WTC11 (cell line): ENCODE data around the gene ST3GAL5. TPM values are rescaled to one million over a fixed set of nuclear protein-coding genes. Genes with fewer than 3 reads are reported as not detected.

Experiments
- ATAC-seq: fragments of 200-7000 bp; cut with Tn5 transposase; 2 replicates; pipeline ENCODE4 v1.10.0; 2021; ENCODE audit warnings: mild to moderate bottlenecking, moderate library complexity
- CTCF ChIA-PET: fragments of 300-600 bp; sonication (Branson Sonifier 250); formaldehyde crosslinking; loops from one replicate; lab custom pipeline; 2021; ENCODE audit warnings: antibody characterized with exemption; lab: Charles Lee
- POLR2A ChIA-PET: fragments of 350-600 bp; sonication (Branson Sonifier 250); formaldehyde crosslinking; loops from one replicate; lab custom pipeline; 2021; ENCODE audit warnings: antibody characterized with exemption; lab: Charles Lee
- DNase-seq: peaks from one replicate; pipeline ENCODE4 v3.0.0; 2021; ENCODE audit warnings: low spot score
- H3K27ac Mint-ChIP-seq: 2 replicates; pipeline ENCODE4 v1.8.0; 2021; ENCODE audit warnings: mixed read lengths
- H3K27me3 Mint-ChIP-seq: 2 replicates; pipeline ENCODE4 v1.8.0; 2021; ENCODE audit warnings: low read depth, mild to moderate bottlenecking, moderate library complexity, mixed read lengths
- H3K36me3 Mint-ChIP-seq: 2 replicates; pipeline ENCODE4 v1.8.0; 2021; ENCODE audit warnings: mixed read lengths
- H3K4me1 Mint-ChIP-seq: 2 replicates; pipeline ENCODE4 v1.8.0; 2022; ENCODE audit warnings: mixed read lengths
- H3K4me3 Mint-ChIP-seq: 2 replicates; pipeline ENCODE4 v1.8.0; 2021; ENCODE audit warnings: mild to moderate bottlenecking, moderate library complexity, mixed read lengths
- H3K9me3 Mint-ChIP-seq: 2 replicates; pipeline ENCODE4 v1.8.0; 2021; ENCODE audit warnings: mixed read lengths
- CREB1 ChIP-seq: sonication (generic); formaldehyde crosslinking; IDR thresholded peaks from 2 replicates; pipeline ENCODE4 v1.8.0; 2023; ENCODE audit warnings: mild to moderate bottlenecking, missing genetic modification reagents
- E2F1 ChIP-seq: sonication (generic); formaldehyde crosslinking; IDR thresholded peaks from 2 replicates; pipeline ENCODE4 v1.8.0; 2022; ENCODE audit warnings: mild to moderate bottlenecking, missing genetic modification reagents
- E2F4 ChIP-seq: sonication (generic); formaldehyde crosslinking; IDR thresholded peaks from 2 replicates; pipeline ENCODE4 v1.8.1; 2022; ENCODE audit warnings: low read depth, mild to moderate bottlenecking, moderate library complexity, missing genetic modification reagents, borderline replicate concordance
- FOXP4 ChIP-seq: sonication (generic); formaldehyde crosslinking; IDR thresholded peaks from 2 replicates; pipeline ENCODE4 v1.8.0; 2022; ENCODE audit warnings: mild to moderate bottlenecking, missing genetic modification reagents
- IRF1 ChIP-seq: sonication (generic); formaldehyde crosslinking; IDR thresholded peaks from 2 replicates; pipeline ENCODE4 v1.8.0; 2023; ENCODE audit warnings: missing genetic modification reagents
- JUN ChIP-seq: sonication (generic); formaldehyde crosslinking; IDR thresholded peaks from 2 replicates; pipeline ENCODE4 v1.8.0; 2023; ENCODE audit warnings: mild to moderate bottlenecking, missing genetic modification reagents
- KAT7 ChIP-seq: sonication (generic); formaldehyde crosslinking; IDR thresholded peaks from 2 replicates; pipeline ENCODE4 v1.8.1; 2023; ENCODE audit warnings: missing genetic modification reagents, mild to moderate bottlenecking, borderline replicate concordance
- MXD4 ChIP-seq: fragments of 250-450 bp; sonication (Bioruptor Pico); IDR thresholded peaks from 2 replicates; pipeline ENCODE4 v1.8.0; 2021; ENCODE audit warnings: mild to moderate bottlenecking, moderate library complexity, borderline replicate concordance
- NFE2L1 ChIP-seq: sonication (generic); formaldehyde crosslinking; IDR thresholded peaks from 2 replicates; pipeline ENCODE4 v1.8.1; 2023; ENCODE audit warnings: missing genetic modification reagents
- NFYB ChIP-seq: sonication (generic); formaldehyde crosslinking; conservative IDR thresholded peaks from 2 replicates; pipeline ENCODE4 v1.8.0; 2022; ENCODE audit warnings: low read depth, missing genetic modification reagents
- NR3C1 ChIP-seq: sonication (generic); formaldehyde crosslinking; conservative IDR thresholded peaks from 2 replicates; pipeline ENCODE4 v1.8.1; 2023; ENCODE audit warnings: low read depth, mild to moderate bottlenecking, missing genetic modification reagents
- SOX15 ChIP-seq: fragments of 250-450 bp; sonication (Bioruptor Pico); IDR thresholded peaks from 2 replicates; pipeline ENCODE4 v1.9.0; 2021; ENCODE audit warnings: mild to moderate bottlenecking
- STAT6 ChIP-seq: sonication (generic); formaldehyde crosslinking; conservative IDR thresholded peaks from 2 replicates; pipeline ENCODE4 v1.8.1; 2023; ENCODE audit warnings: mild to moderate bottlenecking, low read depth, missing genetic modification reagents, moderate library complexity
- TCF7 ChIP-seq: sonication (generic); formaldehyde crosslinking; IDR thresholded peaks from 2 replicates; pipeline ENCODE4 v1.8.0; 2022; ENCODE audit warnings: mild to moderate bottlenecking, low read depth, missing genetic modification reagents, moderate library complexity
- TEAD1 ChIP-seq: sonication (generic); formaldehyde crosslinking; IDR thresholded peaks from 2 replicates; pipeline ENCODE4 v1.8.0; 2022; ENCODE audit warnings: mild to moderate bottlenecking, missing genetic modification reagents
- TP53 ChIP-seq: sonication (generic); formaldehyde crosslinking; IDR thresholded peaks from 2 replicates; pipeline ENCODE4 v1.8.1; 2023; ENCODE audit warnings: mild to moderate bottlenecking, missing genetic modification reagents
- USF2 ChIP-seq: sonication (generic); formaldehyde crosslinking; IDR thresholded peaks from 2 replicates; pipeline ENCODE4 v1.8.1; 2023; ENCODE audit warnings: mild to moderate bottlenecking, missing genetic modification reagents, moderate library complexity
- ZNF121 ChIP-seq: sonication (generic); formaldehyde crosslinking; IDR thresholded peaks from 2 replicates; pipeline ENCODE4 v1.8.0; 2023; ENCODE audit warnings: missing genetic modification reagents
- ZNF138 ChIP-seq: sonication (generic); formaldehyde crosslinking; conservative IDR thresholded peaks from 2 replicates; pipeline ENCODE4 v1.8.1; 2022; ENCODE audit warnings: mild to moderate bottlenecking, moderate library complexity, missing genetic modification reagents
- ZNF232 ChIP-seq: sonication (generic); formaldehyde crosslinking; IDR thresholded peaks from 2 replicates; pipeline ENCODE4 v1.8.0; 2022; ENCODE audit warnings: mild to moderate bottlenecking, missing genetic modification reagents
- ZNF263 ChIP-seq: sonication (generic); formaldehyde crosslinking; IDR thresholded peaks from 2 replicates; pipeline ENCODE4 v1.8.1; 2022; ENCODE audit warnings: low read depth, mild to moderate bottlenecking, moderate library complexity, missing genetic modification reagents
- ZNF416 ChIP-seq: fragments of 250-450 bp; sonication (Bioruptor Pico); IDR thresholded peaks from 2 replicates; pipeline ENCODE4 v1.9.0; 2021; ENCODE audit warnings: mild to moderate bottlenecking, inconsistent platforms
- ZNF512 ChIP-seq: sonication (generic); formaldehyde crosslinking; IDR thresholded peaks from 2 replicates; pipeline ENCODE4 v1.8.1; 2022; ENCODE audit warnings: missing genetic modification reagents, borderline replicate concordance
- ZNF671 ChIP-seq: fragments of 250-450 bp; sonication (Bioruptor Pico); IDR thresholded peaks from 2 replicates; pipeline ENCODE4 v1.8.0; 2021; ENCODE audit warnings: mild to moderate bottlenecking
- ZSCAN18 ChIP-seq: fragments of 250-450 bp; sonication (Bioruptor Pico); IDR thresholded peaks from 2 replicates; pipeline ENCODE4 v2.1.2; 2022; ENCODE audit warnings: mild to moderate bottlenecking, moderate library complexity
- total RNA-seq: library from RNA; stranded (reverse); gene quantifications from 3 replicates; pipeline ENCODE4 v1.2.3, GENCODE V29; 2021

Gene ST3GAL5
- total RNA-seq, 1 experiment from 2014 or later, result 5.9 TPM

GRCh38 chr2:85787981-85788340, 100.8 kb downstream of the ST3GAL5 start:
- H3K27ac Mint-ChIP-seq, result no peak overlapping the region
- TF ChIP-seq KAT7 (CRISPR knock-in tag) (no peak), TP53 (CRISPR knock-in tag) (no peak), STAT6 (CRISPR knock-in tag) (no peak), CREB1 (no peak), JUN (CRISPR knock-in tag) (no peak), ZNF512 (CRISPR knock-in tag) (no peak), E2F1 (no peak), ZNF138 (CRISPR knock-in tag) (no peak), NFE2L1 (no peak), ZNF263 (CRISPR knock-in tag) (no peak), NFYB (CRISPR knock-in tag) (no peak), NR3C1 (CRISPR knock-in tag) (no peak)
- no peaks in the 10 kb centered on the region for H3K9me3 Mint-ChIP-seq
- no peak overlapping the region for H3K4me3 Mint-ChIP-seq
- DNase-seq, result no peak
- ChIA-PET POLR2A (no interaction called here), CTCF (no interaction called here)
- H3K4me1 Mint-ChIP-seq, result peaks cover 5% of the 10 kb centered on the region; the same call in 1 of the 2 replicates
- ATAC-seq, result no peak
- no peaks in the 10 kb centered on the region for H3K27me3 Mint-ChIP-seq
- no peaks in the 10 kb centered on the region for H3K36me3 Mint-ChIP-seq

- Mint-ChIP-seq H3K4me1 (peaks cover 5% of the 10 kb centered on the region; the same call in 1 of the 2 replicates), H3K4me3 (no peak overlapping the region), H3K9me3 (no peaks in the 10 kb centered on the region), H3K36me3 (no peaks in the 10 kb centered on the region), H3K27ac (no peak overlapping the region), H3K27me3 (no peaks in the 10 kb centered on the region)
- ATAC-seq, result no peak
- DNase-seq, result no peak
- ChIA-PET POLR2A (no interaction called here), CTCF (no interaction called here)
- TF ChIP-seq E2F4 (CRISPR knock-in tag), result no peak
- TF ChIP-seq SOX15 (CRISPR knock-in tag), result no peak
- TF ChIP-seq USF2 (CRISPR knock-in tag), result no peak
- TF ChIP-seq ZNF416 (CRISPR knock-in tag), result no peak
- no peak for TF ChIP-seq FOXP4 (CRISPR knock-in tag)
- TF ChIP-seq TEAD1 (CRISPR knock-in tag), result no peak
- no peak for TF ChIP-seq MXD4 (CRISPR knock-in tag)
- no peak for TF ChIP-seq ZSCAN18 (CRISPR knock-in tag)
- TF ChIP-seq IRF1 (CRISPR knock-in tag), result no peak
- no peak for TF ChIP-seq ZNF121
- TF ChIP-seq ZNF671 (CRISPR knock-in tag), result no peak
- no peak for TF ChIP-seq ZNF232 (CRISPR knock-in tag)
- no peak for TF ChIP-seq TCF7 (CRISPR knock-in tag)
Measured at GRCh38 chr2:85787282-85787980, 101.4 kb downstream of the ST3GAL5 start.
